COLO829 (cell line): Measurements from ENCODE around the gene MYO1E.
"Not testable (repeated sequence)": the region's sequence is repeated elsewhere in the genome, so short reads cannot be mapped to it uniquely, and the experiment has no call there.

Experiments used
- DNase-seq: peaks from one replicate; pipeline ENCODE4 v3.0.0; 2012; ENCODE audit warnings: low spot score

MYO1E gene

DNA sequence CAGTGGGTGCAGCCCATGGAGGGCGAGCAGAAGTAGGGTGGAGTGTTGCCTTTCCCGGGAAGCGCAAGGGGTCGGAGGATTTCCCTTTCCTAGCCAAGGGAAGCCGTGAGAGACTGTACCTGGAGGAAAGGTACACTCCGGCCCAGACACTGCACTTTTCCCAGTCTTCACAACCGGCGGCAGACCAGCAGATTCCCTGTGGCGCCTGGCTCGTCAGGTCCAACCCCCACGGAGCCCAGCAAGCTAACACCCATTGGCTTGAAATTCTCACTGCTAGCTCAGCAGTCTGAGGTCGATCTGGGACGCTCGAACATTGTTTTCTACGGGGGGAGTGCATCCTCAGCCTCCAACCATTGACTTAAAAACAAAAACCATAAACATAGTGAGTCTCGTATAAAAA, 241.2 kb downstream of the MYO1E start:
- DNase-seq: no peak

DNA sequence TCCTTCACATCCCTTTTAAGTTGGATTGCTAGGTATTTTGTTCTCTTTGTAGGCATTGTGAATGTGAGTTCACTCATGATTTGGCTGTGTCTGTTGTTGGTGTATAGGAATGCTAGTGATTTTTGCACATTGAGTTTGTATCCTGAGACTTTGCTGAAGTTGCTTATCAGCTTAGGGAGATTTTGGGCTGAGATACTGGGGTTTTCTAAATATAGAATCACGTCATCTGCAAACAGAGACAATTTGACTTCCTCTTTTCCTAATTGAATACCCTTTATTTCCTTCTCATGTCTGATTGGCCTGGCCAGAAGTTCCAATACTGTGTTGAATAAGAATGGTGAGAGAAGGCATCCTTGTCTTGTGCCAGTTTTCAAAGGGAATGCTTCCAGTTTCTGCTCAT, 245.4 kb downstream of the MYO1E start:
- DNase-seq: not testable (repeated sequence)

- DNase-seq: not testable (repeated sequence)
These were observed 247.0 kb downstream of the MYO1E start for GRCh38 chr15:59125683-59126082.

DNA sequence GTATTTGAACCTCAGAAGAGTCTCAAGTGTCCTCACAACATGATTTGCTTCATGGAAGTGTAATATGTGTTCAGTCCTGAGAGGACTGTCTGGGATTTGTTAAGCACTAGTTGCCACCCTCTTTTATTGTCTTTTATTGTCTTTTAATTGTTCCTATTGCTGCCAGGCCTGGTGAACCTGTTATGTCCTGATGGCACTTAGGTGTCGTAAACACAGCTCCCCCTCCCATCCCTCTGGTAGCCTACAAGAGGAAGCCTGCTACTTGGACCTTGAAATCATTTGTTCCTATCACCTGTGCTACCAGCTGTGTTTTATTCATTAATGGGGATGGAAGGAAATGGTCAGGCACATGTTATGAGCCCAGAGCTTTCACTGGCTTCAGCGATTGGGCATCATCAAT, 248.4 kb downstream of the MYO1E start:
- DNase-seq: no peak

GRCh38 chr15:59120937-59121336, 251.7 kb downstream of the MYO1E start:
- no peak for DNase-seq

GRCh38 chr15:59119625-59120024, 253.0 kb downstream of the MYO1E start:
- DNase-seq: no peak

DNA sequence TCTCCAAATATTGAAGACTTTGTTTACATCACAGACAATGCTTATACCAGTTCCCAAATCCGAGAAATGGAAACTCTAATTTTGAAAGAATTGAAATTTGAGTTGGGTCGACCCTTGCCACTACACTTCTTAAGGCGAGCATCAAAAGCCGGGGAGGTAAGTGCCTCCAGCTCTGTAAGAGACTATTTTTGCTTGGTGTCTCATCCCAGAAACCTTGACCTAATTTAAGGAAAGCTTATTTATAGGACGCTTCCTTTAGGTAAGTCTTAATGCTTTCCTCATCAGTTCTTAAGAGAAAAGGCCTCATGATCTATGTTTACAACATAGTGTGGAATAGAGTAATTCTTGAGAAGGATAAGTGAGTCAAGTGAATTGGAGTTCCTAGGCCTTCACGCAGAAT, 255.9 kb downstream of the MYO1E start:
- DNase-seq: no peak

GRCh38 chr15:59116141-59116540, 256.5 kb downstream of the MYO1E start:
- DNase-seq: no peak

DNA sequence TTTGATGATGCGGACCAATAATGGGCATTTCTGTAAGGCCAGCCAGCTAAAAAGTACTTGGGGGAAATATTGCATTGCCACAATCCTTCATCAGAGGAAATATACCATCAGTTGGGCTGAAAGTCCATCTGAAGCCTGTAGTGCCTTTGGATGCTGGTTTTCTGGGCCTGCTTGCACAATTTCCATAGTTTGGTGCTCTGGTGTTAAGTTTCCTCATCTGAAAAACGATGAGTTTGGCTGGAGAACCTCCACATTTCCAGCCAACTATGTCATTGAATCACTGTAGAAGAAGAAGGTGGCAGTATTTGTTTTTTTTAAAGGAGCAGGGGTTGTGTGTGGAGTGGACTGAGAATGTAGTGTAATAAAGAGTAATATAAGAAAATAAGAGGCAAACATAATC, 257.6 kb downstream of the MYO1E start:
- DNase-seq: no peak

DNA sequence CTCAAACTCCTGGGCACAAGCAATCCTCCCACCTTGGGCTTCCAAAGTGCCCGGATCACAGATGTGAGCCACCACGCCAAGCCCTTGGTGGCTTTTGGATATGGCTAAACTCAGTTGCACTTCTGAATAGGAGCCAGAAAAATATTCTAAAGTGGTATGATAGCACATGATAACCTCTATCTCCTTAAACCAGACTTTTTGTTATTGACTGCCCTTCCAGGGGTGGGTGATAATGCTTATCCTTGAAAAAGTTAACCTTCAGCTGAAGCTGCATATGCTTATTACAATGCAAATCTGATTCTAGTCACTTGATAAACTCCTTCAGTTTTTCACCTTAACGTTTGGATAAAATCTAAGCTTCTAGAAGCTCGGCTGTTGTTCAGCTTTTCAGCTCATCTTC, 261.4 kb downstream of the MYO1E start:
- DNase-seq: no peak

DNA sequence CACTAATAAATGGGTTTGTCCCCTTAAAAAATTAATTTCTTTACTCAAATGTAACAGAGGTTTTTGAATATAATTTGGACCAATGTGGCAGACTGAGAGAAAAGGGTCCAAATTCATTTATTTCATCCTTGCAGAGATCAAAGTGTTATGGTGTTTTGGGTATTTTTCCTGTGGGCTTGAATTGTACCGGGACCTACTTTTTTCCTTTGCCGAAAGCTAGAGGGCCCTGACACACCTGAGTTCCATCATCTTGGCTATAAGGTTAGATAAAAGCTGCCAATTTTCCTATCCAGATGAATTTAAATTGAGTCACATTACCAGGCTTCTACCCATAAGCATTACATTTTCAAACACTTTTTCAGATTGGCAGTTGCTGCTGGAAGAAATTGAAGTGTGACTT, 266.8 kb downstream of the MYO1E start:
- no peak for DNase-seq

DNA sequence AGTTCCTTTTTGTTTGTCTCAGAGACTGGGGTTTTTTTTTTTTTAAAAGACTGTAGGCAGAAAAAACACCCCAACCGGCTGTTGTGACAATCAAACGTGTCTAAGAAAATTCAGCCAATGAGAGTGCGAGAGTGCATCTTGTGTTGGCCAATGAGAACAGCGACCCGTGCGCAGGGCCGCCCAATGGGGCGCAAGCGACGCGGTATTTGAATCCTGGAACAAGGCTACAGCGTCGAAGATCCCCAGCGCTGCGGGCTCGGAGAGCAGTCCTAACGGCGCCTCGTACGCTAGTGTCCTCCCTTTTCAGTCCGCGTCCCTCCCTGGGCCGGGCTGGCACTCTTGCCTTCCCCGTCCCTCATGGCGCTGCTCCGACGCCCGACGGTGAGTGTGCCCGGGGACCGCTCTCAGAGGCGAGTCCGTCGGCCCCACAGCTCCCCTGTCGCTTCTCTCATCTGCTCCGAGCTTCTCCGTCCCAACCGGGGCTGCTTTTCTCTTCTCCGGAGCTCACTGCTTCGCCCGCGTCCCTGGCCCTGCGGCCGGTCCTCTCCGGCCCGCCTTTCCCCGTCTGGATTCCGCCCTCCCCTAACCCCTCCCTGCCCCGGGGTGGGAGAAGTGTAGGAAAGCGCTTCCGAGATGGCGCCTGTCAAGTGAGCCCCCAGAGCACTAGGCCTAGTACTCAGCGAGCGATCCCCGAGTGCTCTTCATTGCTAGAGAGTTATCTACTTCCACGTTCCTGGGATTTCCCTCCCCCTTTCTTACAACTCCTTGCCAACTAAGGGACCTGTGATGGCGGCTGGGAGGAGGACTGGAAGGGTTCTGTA, 267.5 kb downstream of the MYO1E start, which contains the start of gene CCNB2:
Gene CCNB2, plus strand, starts transcription at position 235 of the 821 bp plus-strand sequence. Its CDS starts 123 bp downstream, at position 358.
- peak; percentile 83 for DNase-seq

GRCh38 chr15:59104602-59104911, 268.1 kb downstream of the MYO1E start:
- DNase-seq: no peak

DNA sequence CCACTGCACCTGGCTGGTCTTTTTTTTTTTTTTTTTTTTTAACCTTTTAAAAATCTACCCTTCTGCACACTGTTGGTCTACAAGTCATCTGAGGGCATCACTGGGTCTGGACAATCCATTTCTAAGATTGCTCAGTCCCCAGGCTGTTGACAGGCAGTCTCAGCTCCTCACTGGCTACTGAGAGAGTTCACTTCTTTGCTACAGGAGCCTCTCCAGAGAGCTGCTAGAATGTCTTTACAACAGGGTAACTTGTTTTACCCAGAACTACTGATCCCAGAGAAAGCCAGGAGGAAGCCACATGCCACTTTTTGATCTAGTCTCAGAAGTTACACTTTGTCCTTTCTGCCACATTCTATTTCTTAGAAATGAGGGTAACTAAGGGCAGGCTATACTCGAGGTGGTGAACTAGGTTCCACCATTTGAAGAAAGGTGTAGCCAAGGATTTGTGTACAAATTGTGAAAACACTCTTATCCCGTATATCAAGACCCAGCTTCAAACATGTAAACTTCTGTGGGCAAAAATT, 273.4 kb downstream of the MYO1E start:
- no peak for DNase-seq

DNA sequence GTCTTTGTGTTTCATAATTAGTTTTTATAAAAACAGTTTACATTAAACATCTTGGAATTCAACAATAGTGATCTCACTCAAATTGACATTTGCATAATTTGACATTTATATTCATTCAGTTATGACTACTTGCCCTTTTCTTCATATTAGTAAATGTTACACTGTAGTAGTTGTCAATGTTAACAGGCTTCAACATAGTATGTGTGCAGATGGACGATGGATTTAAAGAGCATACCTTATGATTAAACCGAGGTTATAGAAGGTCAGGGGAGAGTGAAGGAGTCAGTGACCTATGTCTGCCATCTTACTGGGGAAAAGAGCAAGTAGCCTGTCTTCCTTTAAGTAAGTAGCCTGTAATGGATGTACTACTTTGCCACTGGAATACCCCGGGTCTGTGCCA, 276.2 kb downstream of the MYO1E start:
- DNase-seq: no peak

- no peak for DNase-seq
These were observed 278.6 kb downstream of the MYO1E start for GRCh38 chr15:59094077-59094476.

DNA sequence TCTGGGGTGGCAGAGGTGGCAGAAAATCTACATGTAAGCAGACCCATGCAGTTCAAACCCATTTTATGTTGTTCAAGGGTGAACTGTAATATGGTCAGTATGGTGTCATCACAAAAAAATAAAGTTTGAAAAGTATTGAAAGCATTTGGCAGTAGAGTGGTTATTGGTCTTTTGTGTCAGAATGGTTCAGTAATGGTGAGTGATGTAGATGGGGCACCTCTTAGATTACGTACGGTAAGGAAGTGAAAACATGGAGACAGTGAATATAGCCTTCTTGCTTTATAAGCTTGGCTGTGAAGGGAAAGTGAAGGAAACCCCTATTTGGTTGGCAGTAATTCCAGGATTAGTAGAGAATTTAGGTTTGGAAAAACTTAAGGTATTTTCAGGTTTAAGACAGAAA, 284.9 kb downstream of the MYO1E start:
- no peak for DNase-seq
